Peyer's patch (tissue), 4 donors: Measurements from ENCODE around the gene CYTH2. TPM values are rescaled to one million over a fixed set of nuclear protein-coding genes. Genes with fewer than 3 reads are reported as not detected.

Experiments
- DNase-seq, 3 donors: peaks; one replicate each; pipeline ENCODE4 v3.0.0-alpha.2; 2017 to 2019
- H3K27ac ChIP-seq, 4 donors: fragments of 200-600 bp; sonication (generic); one replicate each; pipeline ENCODE4 v1.5.1; 2016 to 2019
- H3K27me3 ChIP-seq, 2 donors: fragments of 200-600 bp; sonication (generic); one replicate each; pipeline ENCODE4 v1.5.1; 2019
- H3K36me3 ChIP-seq, 3 donors: fragments of 200-600 bp; sonication (generic); one replicate each; pipeline ENCODE4 v1.5.1; 2016 to 2019
- H3K4me1 ChIP-seq, 4 donors: fragments of 200-600 bp; sonication (generic); one replicate each; pipeline ENCODE4 v1.5.1; 2016 to 2019
- H3K4me3 ChIP-seq, 4 donors: fragments of 200-600 bp; sonication (generic); 1 replicate in 3 of 4; 2 replicates in 1 of 4; pipeline ENCODE4 v1.5.1; 2016 to 2019; ENCODE audit warnings: mild to moderate bottlenecking in 1 of 4
- H3K9me3 ChIP-seq, 4 donors: fragments of 200-600 bp; sonication (generic); one replicate each; pipeline ENCODE4 v1.5.1; 2016 to 2019; ENCODE audit warnings: mild to moderate bottlenecking in 1 of 4
- POLR2A ChIP-seq, 2 donors: fragments of 450-650 bp; IDR thresholded peaks; one replicate each; pipeline ENCODE4 v1.5.1; 2017; ENCODE audit warnings: antibody characterized with exemption in 2 of 2, mild to moderate bottlenecking in 2 of 2, moderate library complexity in 2 of 2
- total RNA-seq, 4 donors: library from RNA; depleted of rRNA; stranded (reverse); fragments of >200 nt; gene quantifications; one replicate each; pipeline ENCODE4 v1.1.0, GENCODE V29; 2016
- TF ChIP-seq, protein P1 (sequence below), 6 experiments: fragments of 450-650 bp in 4 of 6; fragments of 200-600 bp in 2 of 6; sonication (generic) in 1 of 6; IDR thresholded peaks; one replicate each; pipeline ENCODE4 v1.5.1; 2017 to 2019; ENCODE audit warnings: antibody characterized with exemption in 6 of 6, mild to moderate bottlenecking in 3 of 6, moderate library complexity in 1 of 6

Gene CYTH2
- total RNA-seq, 4 donors from 2014 or later, result 64.5 to 160 (median 76.9) TPM

- TF ChIP-seq, protein P1, sequence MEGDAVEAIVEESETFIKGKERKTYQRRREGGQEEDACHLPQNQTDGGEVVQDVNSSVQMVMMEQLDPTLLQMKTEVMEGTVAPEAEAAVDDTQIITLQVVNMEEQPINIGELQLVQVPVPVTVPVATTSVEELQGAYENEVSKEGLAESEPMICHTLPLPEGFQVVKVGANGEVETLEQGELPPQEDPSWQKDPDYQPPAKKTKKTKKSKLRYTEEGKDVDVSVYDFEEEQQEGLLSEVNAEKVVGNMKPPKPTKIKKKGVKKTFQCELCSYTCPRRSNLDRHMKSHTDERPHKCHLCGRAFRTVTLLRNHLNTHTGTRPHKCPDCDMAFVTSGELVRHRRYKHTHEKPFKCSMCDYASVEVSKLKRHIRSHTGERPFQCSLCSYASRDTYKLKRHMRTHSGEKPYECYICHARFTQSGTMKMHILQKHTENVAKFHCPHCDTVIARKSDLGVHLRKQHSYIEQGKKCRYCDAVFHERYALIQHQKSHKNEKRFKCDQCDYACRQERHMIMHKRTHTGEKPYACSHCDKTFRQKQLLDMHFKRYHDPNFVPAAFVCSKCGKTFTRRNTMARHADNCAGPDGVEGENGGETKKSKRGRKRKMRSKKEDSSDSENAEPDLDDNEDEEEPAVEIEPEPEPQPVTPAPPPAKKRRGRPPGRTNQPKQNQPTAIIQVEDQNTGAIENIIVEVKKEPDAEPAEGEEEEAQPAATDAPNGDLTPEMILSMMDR (IDR thresholded peaks at IDR 0.05), result no peak
- TF ChIP-seq POLR2A (IDR thresholded peaks at IDR 0.05), result no peak
- peaks cover 0 to 66% (median 0%) of the 10 kb centered on the region in 3 donors for H3K36me3 ChIP-seq
- H3K4me3 ChIP-seq, result no peak overlapping the region
- no peak for DNase-seq
- H3K27me3 ChIP-seq, result no peaks in the 10 kb centered on the region
- H3K4me1 ChIP-seq, result no peaks in the 10 kb centered on the region
- H3K27ac ChIP-seq, result no peak overlapping the region
- H3K9me3 ChIP-seq, result no peaks in the 10 kb centered on the region
Observed at GRCh38 chr19:48454150-48454730, 14.9 kb upstream of the CYTH2 start.

GRCh38 chr19:48455171-48455907 is 13.8 kb upstream of the CYTH2 start, which contains the start of gene KCNJ14:
TSS of gene KCNJ14 (plus strand) at chr19:48455574. CDS start at chr19:48461725, 6,151 bp downstream.
- Histone ChIP-seq H3K27ac (no peak within 1 kb of the TSS), H3K36me3 (peaks cover 0 to 56% (median 0%) of the 10 kb centered on the region in 3 donors), H3K27me3 (no peaks in the 10 kb centered on the region), H3K4me1 (no peaks in the 10 kb centered on the region), H3K4me3 (no peak within 1 kb of the TSS), H3K9me3 (no peaks in the 10 kb centered on the region)
- TF ChIP-seq POLR2A (IDR thresholded peaks at IDR 0.05), result no peak
- TF ChIP-seq, protein P1 (IDR thresholded peaks at IDR 0.05), result no peak
- no peak for DNase-seq

- H3K4me1 ChIP-seq, result no peaks in the 10 kb centered on the region
- TF ChIP-seq, protein P1 (IDR thresholded peaks at IDR 0.05), result no peak
- TF ChIP-seq POLR2A (IDR thresholded peaks at IDR 0.05), result no peak
- no peak overlapping the region for H3K4me3 ChIP-seq
- no peak for DNase-seq
- no peaks in the 10 kb centered on the region for H3K9me3 ChIP-seq
- no peak overlapping the region for H3K27ac ChIP-seq
- peaks cover 0 to 49% (median 0%) of the 10 kb centered on the region in 3 donors for H3K36me3 ChIP-seq
- H3K27me3 ChIP-seq, result no peaks in the 10 kb centered on the region
Observed at GRCh38 chr19:48455908-48456562, 13.1 kb upstream of the CYTH2 start.

- Histone ChIP-seq H3K9me3 (no peaks in the 10 kb centered on the region), H3K4me3 (no peak overlapping the region), H3K27ac (no peak overlapping the region), H3K27me3 (no peaks in the 10 kb centered on the region), H3K36me3 (peaks cover 0 to 41% (median 0%) of the 10 kb centered on the region in 3 donors), H3K4me1 (no peaks in the 10 kb centered on the region)
- no peak for DNase-seq
- TF ChIP-seq, protein P1 (IDR thresholded peaks at IDR 0.05), result no peak
- no peak for TF ChIP-seq POLR2A (IDR thresholded peaks at IDR 0.05)
Observed at GRCh38 chr19:48456864-48457263, 12.3 kb upstream of the CYTH2 start.

- no peak for DNase-seq
- Histone ChIP-seq H3K27ac (no peak overlapping the region), H3K4me1 (no peaks in the 10 kb centered on the region), H3K27me3 (no peaks in the 10 kb centered on the region), H3K4me3 (no peak overlapping the region), H3K36me3 (peaks cover 0 to 29% (median 0%) of the 10 kb centered on the region in 3 donors), H3K9me3 (no peaks in the 10 kb centered on the region)
- TF ChIP-seq, protein P1 (IDR thresholded peaks at IDR 0.05), result no peak
- no peak for TF ChIP-seq POLR2A (IDR thresholded peaks at IDR 0.05)
Observed at GRCh38 chr19:48458016-48458415, 11.2 kb upstream of the CYTH2 start.
